GM12875 (cell line): ENCODE measurements around the gene ECSCR.
"Not testable (repeated sequence)": the region's sequence is repeated elsewhere in the genome, so short reads cannot be mapped to it uniquely, and the experiment has no call there.

ENCODE experiments used
- H3K4me3 ChIP-seq: one replicate; pipeline ENCODE4 v1.5.1; 2011; ENCODE audit warnings: low read depth, low read length, control low read depth
- TF ChIP-seq, protein P1 (sequence below): IDR thresholded peaks from 2 replicates; pipeline ENCODE4 v1.5.1; 2011; ENCODE audit warnings: low read depth, mild to moderate bottlenecking, control low read depth, inconsistent platforms, low read length, moderate library complexity, borderline replicate concordance; ENCODE audit not compliant: insufficient read depth

The ECSCR gene

DNA sequence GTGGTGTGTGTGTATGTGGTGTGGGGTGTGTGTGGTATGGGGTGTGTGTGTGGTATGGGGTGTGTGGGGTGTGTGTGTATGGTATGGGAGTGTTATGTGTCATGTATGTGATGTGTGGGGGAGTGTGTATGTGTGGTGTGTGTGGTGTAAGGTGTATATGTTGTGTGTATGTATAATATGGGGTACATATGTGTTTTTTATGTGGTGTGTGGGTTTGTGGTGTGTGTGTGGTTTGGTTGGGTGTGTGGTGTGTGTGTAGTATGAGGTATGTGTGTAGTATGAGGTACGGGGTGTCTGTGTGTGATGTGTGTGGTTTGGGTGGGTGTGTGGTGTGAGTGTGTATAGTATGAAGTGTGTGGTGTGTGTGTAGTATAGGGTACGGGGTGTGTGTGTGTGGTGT lies 11.4 kb downstream of the ECSCR start:
- H3K4me3 ChIP-seq: no peak overlapping the region
- TF ChIP-seq, protein P1, sequence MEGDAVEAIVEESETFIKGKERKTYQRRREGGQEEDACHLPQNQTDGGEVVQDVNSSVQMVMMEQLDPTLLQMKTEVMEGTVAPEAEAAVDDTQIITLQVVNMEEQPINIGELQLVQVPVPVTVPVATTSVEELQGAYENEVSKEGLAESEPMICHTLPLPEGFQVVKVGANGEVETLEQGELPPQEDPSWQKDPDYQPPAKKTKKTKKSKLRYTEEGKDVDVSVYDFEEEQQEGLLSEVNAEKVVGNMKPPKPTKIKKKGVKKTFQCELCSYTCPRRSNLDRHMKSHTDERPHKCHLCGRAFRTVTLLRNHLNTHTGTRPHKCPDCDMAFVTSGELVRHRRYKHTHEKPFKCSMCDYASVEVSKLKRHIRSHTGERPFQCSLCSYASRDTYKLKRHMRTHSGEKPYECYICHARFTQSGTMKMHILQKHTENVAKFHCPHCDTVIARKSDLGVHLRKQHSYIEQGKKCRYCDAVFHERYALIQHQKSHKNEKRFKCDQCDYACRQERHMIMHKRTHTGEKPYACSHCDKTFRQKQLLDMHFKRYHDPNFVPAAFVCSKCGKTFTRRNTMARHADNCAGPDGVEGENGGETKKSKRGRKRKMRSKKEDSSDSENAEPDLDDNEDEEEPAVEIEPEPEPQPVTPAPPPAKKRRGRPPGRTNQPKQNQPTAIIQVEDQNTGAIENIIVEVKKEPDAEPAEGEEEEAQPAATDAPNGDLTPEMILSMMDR: no peak

DNA sequence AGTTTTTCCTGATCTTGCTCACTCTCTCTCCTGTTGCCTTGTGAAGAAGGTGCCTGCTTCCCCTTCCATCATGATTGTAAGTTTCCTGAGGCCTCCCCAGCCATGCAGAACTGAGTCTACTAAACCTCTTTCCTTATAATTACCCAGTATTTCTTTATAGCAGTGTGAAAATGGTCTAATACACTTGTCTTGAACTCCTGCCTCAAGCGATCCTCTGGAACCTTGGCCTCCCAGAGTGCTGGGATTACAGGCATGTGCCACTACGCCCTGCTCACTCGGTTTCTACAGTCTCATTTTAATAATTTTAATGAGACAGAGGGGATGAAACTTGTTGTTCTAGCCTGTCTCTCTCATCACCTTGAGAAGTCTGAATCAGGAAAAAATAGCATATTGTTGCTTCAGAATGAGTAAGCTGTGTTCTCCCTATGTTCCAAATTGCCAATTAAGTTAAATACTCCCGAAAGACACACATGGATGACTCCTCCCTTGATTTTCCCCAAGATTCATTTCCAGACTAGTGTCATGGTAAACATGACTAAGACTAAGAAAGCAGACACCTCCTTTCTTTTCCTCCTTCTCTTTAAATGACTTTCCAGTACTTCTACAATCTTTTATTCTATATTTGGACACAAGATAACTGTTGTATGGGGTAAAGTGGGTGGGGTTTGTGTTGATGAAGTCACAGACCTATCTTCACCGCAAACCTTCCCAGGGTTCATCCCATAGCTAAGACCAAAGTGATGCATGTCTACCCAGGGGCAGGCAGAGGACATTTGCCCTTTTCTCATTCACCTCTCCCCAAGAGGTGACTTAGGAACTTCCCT lies 15.4 kb downstream of the ECSCR start:
- H3K4me3 ChIP-seq: no peak overlapping the region
- TF ChIP-seq, protein P1: no peak

- no peak overlapping the region for H3K4me3 ChIP-seq
- TF ChIP-seq, protein P1: no peak
Measured at GRCh38 chr5:139445325-139446170, 17.0 kb downstream of the ECSCR start.

GRCh38 chr5:139443831-139444453 lies 18.6 kb downstream of the ECSCR start:
- no peak overlapping the region for H3K4me3 ChIP-seq
- TF ChIP-seq, protein P1: no peak

DNA sequence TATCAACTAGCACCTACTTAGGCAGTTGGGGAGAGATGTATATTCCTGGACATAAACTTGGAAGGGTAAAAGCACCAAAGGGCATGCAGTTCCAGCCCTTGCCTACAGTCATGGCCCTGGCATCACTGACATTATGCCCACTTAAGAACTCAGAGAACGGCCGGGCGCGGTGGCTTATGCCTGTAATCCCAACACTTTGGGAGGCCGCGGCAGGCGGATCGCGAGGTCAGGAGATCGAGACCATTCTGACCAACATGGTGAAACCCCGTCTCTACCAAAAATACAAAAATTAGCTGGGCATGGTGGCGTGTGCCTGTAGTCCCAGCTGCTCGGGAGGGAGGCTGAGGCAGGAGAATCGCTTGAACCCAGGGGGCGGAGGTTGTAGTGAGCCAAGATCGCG lies 22.1 kb downstream of the ECSCR start:
- not testable (repeated sequence) for H3K4me3 ChIP-seq

- TF ChIP-seq, protein P1: no peak
- peak within 1 kb of the TSS; percentile 92 for H3K4me3 ChIP-seq
Measured at GRCh38 chr5:139439013-139439903, 23.3 kb downstream of the ECSCR start, which contains the start of gene DNAJC18. Gene DNAJC18 (minus strand): TSS chr5:139439525. CDS start chr5:139439445, 80 bp downstream.
